ENCODE measurements around the gene NPTX2. TPM values are rescaled to one million over a fixed set of nuclear protein-coding genes. Genes with fewer than 3 reads are reported as not detected.

Gene NPTX2
- polyA plus RNA-seq, 1 donor from 2014 or later: 0.98 TPM

DNA sequence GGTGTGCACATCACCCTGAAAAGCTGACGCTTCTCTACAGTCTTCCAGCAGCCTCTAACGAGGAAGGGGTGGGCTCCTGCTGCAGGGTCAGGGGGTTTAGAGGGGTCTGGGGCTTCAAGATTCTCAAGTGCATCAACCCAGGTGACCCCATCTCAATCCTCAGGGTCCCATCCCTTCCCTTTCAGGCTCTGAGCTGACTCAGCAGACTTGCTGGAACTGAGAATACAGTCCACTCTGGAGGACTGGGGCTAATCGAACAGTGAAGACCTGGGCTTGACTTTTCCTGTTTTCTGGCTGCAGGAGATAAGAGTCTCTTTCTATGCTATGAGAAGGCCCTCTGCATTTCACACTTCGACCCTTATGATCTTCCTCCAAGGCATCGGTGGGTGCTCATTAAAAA, 22.3 kb upstream of the NPTX2 start:
- H3K4me2 ChIP-seq (ENCODE audit: low read length): no peak overlapping the region
- no peaks in the 10 kb centered on the region for H3K27me3 ChIP-seq (ENCODE audit: insufficient read depth, low read depth, low read length)
- H4K20me1 ChIP-seq (ENCODE audit: insufficient read depth): no peaks in the 10 kb centered on the region
- H3K4me3 ChIP-seq (ENCODE audit: low read length): no peak overlapping the region
- no peak overlapping the region for H3K27ac ChIP-seq (ENCODE audit: low read length)
- no peaks in the 10 kb centered on the region for H3K36me3 ChIP-seq (ENCODE audit: insufficient read depth, low read length)
- H3K9me2 ChIP-seq (ENCODE audit: insufficient read depth, low read length): no peaks in the 10 kb centered on the region
- H3K9ac ChIP-seq (ENCODE audit: low read length): no peak overlapping the region
- H3K9me3 ChIP-seq (ENCODE audit: low read length): no peaks in the 10 kb centered on the region
- no peaks in the 10 kb centered on the region for H3K79me2 ChIP-seq (replicated peaks; ENCODE audit: insufficient read depth, low read length)
- no peak overlapping the region for H2AFZ ChIP-seq (ENCODE audit: low read depth, low read length)
- TF ChIP-seq TAF1 (IDR thresholded peaks at IDR 0.05; ENCODE audit: low read depth) (no peak), RAD21 (conservative IDR thresholded peaks at IDR 0.05) (no peak), SMC3 (conservative IDR thresholded peaks at IDR 0.05; ENCODE audit: poor library complexity) (no peak), EP300 (conservative IDR thresholded peaks at IDR 0.05; ENCODE audit: poor library complexity, severe bottlenecking) (no peak)
- TF ChIP-seq, protein P1, sequence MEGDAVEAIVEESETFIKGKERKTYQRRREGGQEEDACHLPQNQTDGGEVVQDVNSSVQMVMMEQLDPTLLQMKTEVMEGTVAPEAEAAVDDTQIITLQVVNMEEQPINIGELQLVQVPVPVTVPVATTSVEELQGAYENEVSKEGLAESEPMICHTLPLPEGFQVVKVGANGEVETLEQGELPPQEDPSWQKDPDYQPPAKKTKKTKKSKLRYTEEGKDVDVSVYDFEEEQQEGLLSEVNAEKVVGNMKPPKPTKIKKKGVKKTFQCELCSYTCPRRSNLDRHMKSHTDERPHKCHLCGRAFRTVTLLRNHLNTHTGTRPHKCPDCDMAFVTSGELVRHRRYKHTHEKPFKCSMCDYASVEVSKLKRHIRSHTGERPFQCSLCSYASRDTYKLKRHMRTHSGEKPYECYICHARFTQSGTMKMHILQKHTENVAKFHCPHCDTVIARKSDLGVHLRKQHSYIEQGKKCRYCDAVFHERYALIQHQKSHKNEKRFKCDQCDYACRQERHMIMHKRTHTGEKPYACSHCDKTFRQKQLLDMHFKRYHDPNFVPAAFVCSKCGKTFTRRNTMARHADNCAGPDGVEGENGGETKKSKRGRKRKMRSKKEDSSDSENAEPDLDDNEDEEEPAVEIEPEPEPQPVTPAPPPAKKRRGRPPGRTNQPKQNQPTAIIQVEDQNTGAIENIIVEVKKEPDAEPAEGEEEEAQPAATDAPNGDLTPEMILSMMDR (IDR thresholded peaks at IDR 0.05; ENCODE audit: poor library complexity, severe bottlenecking): no peak
- no peaks in the 10 kb centered on the region for H3F3A ChIP-seq (ENCODE audit: insufficient read depth, low read length, poor library complexity, severe bottlenecking)

DNA sequence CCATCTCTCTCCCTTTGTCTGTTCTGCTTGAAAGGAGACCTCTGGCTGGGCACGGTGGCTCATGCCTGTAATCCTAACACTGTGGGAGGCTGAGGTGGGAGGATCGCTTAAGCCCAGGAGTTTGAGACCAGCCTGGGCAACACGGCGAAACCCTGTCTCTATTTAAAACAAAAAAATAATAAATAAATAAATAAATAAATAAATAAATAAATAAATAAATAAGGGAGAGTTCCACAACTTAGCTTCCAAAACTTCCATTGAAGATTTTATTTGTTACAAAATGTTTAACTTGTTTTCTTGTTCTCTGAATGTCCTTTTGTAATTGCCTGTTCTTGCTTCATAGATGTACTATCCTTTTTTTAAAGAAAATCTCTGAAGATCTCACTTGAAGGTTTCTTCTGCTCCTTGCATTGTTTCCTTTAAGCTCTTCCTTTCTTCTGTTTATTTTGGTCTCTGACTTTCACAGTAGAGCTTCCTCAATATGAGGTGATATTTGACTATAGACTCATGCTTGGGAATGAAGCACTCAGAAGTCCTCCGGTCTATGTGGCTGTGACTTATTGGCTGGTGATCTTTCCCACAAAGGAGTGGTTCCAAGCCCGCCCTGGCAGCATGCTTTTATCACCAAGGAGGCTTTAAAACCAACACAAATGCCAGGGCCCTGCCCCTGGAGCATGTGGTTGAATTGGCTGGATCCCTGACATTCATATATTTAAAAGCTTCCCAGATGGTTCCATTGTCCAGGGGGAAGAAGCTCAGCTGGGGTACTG, 18.1 kb upstream of the NPTX2 start:
- no peaks in the 10 kb centered on the region for H4K20me1 ChIP-seq (ENCODE audit: insufficient read depth)
- no peak overlapping the region for H3K4me2 ChIP-seq (ENCODE audit: low read length)
- H3K9me2 ChIP-seq (ENCODE audit: insufficient read depth, low read length): no peaks in the 10 kb centered on the region
- TF ChIP-seq TAF1 (IDR thresholded peaks at IDR 0.05; ENCODE audit: low read depth) (no peak), EP300 (conservative IDR thresholded peaks at IDR 0.05; ENCODE audit: poor library complexity, severe bottlenecking) (no peak), POLR2AphosphoS5 (IDR thresholded peaks at IDR 0.05) (no peak), EZH2 (IDR thresholded peaks at IDR 0.05; ENCODE audit: borderline replicate concordance, insufficient read depth, low read length, poor library complexity, severe bottlenecking) (no peak), SMC3 (conservative IDR thresholded peaks at IDR 0.05; ENCODE audit: poor library complexity) (no peak), MXI1 (conservative IDR thresholded peaks at IDR 0.05; ENCODE audit: poor library complexity, severe bottlenecking) (no peak), RAD21 (conservative IDR thresholded peaks at IDR 0.05) (no peak)
- TF ChIP-seq, protein P2, sequence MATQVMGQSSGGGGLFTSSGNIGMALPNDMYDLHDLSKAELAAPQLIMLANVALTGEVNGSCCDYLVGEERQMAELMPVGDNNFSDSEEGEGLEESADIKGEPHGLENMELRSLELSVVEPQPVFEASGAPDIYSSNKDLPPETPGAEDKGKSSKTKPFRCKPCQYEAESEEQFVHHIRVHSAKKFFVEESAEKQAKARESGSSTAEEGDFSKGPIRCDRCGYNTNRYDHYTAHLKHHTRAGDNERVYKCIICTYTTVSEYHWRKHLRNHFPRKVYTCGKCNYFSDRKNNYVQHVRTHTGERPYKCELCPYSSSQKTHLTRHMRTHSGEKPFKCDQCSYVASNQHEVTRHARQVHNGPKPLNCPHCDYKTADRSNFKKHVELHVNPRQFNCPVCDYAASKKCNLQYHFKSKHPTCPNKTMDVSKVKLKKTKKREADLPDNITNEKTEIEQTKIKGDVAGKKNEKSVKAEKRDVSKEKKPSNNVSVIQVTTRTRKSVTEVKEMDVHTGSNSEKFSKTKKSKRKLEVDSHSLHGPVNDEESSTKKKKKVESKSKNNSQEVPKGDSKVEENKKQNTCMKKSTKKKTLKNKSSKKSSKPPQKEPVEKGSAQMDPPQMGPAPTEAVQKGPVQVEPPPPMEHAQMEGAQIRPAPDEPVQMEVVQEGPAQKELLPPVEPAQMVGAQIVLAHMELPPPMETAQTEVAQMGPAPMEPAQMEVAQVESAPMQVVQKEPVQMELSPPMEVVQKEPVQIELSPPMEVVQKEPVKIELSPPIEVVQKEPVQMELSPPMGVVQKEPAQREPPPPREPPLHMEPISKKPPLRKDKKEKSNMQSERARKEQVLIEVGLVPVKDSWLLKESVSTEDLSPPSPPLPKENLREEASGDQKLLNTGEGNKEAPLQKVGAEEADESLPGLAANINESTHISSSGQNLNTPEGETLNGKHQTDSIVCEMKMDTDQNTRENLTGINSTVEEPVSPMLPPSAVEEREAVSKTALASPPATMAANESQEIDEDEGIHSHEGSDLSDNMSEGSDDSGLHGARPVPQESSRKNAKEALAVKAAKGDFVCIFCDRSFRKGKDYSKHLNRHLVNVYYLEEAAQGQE (IDR thresholded peaks at IDR 0.05; ENCODE audit: borderline replicate concordance): no peak
- TF ChIP-seq, protein P1 (IDR thresholded peaks at IDR 0.05; ENCODE audit: poor library complexity, severe bottlenecking): no peak
- no peak overlapping the region for H2AFZ ChIP-seq (ENCODE audit: low read depth, low read length)
- no peaks in the 10 kb centered on the region for H3K36me3 ChIP-seq (ENCODE audit: insufficient read depth, low read length)
- H3F3A ChIP-seq (ENCODE audit: insufficient read depth, low read length, poor library complexity, severe bottlenecking): no peaks in the 10 kb centered on the region
- no peak overlapping the region for H3K27ac ChIP-seq (ENCODE audit: low read length)
- no peaks in the 10 kb centered on the region for H3K79me2 ChIP-seq (replicated peaks; ENCODE audit: insufficient read depth, low read length)
- no peaks in the 10 kb centered on the region for H3K9me3 ChIP-seq (ENCODE audit: low read length)
- H3K9ac ChIP-seq (ENCODE audit: low read length): no peak overlapping the region
- H3K4me3 ChIP-seq (ENCODE audit: low read length): no peak overlapping the region
- H3K27me3 ChIP-seq (ENCODE audit: insufficient read depth, low read depth, low read length): no peaks in the 10 kb centered on the region
